ENCODE results near the gene NME8. TPM values are rescaled to one million over a fixed set of nuclear protein-coding genes. Genes with fewer than 3 reads are reported as not detected.

The NME8 gene
- total and polyA plus RNA-seq, 2 of the 4 experiments (the other 2 are of a cell fraction), result not detected

- H4K5ac ChIP-seq (ENCODE audit: low read depth, low read length), result no peak overlapping the region
- H3K4me2 ChIP-seq (ENCODE audit: low read depth, low read length), result no peak overlapping the region
- ATAC-seq (ENCODE audit: low read depth) (no peak), DNase-seq (no peak)
- no peak overlapping the region for H2AK5ac ChIP-seq (ENCODE audit: low read depth, low read length)
- no peak overlapping the region for H2BK120ac ChIP-seq (ENCODE audit: low read depth, low read length)
- no peak overlapping the region for H3K18ac ChIP-seq (ENCODE audit: low read depth, low read length)
- no peak overlapping the region for H4K91ac ChIP-seq (ENCODE audit: insufficient read depth, low read depth, low read length)
- H3K23ac ChIP-seq (ENCODE audit: low read depth, low read length), result no peak overlapping the region
- H2AFZ ChIP-seq (replicated peaks; ENCODE audit: low read length, poor library complexity), result no peak overlapping the region
- WGBS, 2 experiments (ENCODE audit: extremely low coverage in 2 of 2, insufficient read length in 1 of 2), result 45% methylated on average over 4 of the region's 12 CpGs; no CpG with 5 or more reads in 1 of the 2 experiments
- dilution Hi-C loops (cut with HindIII; ENCODE audit: low sequenced_read_pairs, unreplicated experiment), result no loop called here
- intact Hi-C loops (cut with micrococcal nuclease), result no loop called here
- H2BK20ac ChIP-seq (ENCODE audit: low read depth, low read length), result no peak overlapping the region
- H2AK9ac ChIP-seq (replicated peaks; ENCODE audit: low read depth, low read length, poor library complexity), result no peak overlapping the region
- H3K9ac ChIP-seq (ENCODE audit: low read depth, low read length), result no peak overlapping the region
- TF ChIP-seq NFE2L2 (IDR thresholded peaks at IDR 0.05; ENCODE audit: low read depth, low read length) (no peak), POLR2A (IDR thresholded peaks at IDR 0.05; ENCODE audit: low read depth, low read length) (no peak), ELK1 (IDR thresholded peaks at IDR 0.05; ENCODE audit: borderline replicate concordance, low read depth, low read length) (no peak), RAD21 (IDR thresholded peaks at IDR 0.05; ENCODE audit: low read length) (no peak), USF2 (IDR thresholded peaks at IDR 0.05; ENCODE audit: low read depth, low read length) (no peak), MAZ (IDR thresholded peaks at IDR 0.05; ENCODE audit: borderline replicate concordance, low read depth, low read length) (no peak), BHLHE40 (IDR thresholded peaks at IDR 0.05; ENCODE audit: low read depth, low read length) (no peak), CEBPB (IDR thresholded peaks at IDR 0.05; ENCODE audit: low read depth, low read length) (no peak), CHD1 (IDR thresholded peaks at IDR 0.05; ENCODE audit: low read depth, low read length) (no peak), SMC3 (IDR thresholded peaks at IDR 0.05; ENCODE audit: low read depth, low read length) (no peak), MAFK (IDR thresholded peaks at IDR 0.05; ENCODE audit: low read depth, low read length) (no peak), RCOR1 (IDR thresholded peaks at IDR 0.05; ENCODE audit: insufficient replicate concordance, low read length) (no peak), MXI1 (IDR thresholded peaks at IDR 0.05; ENCODE audit: borderline replicate concordance, low read depth, low read length) (no peak), FOS (IDR thresholded peaks at IDR 0.05; ENCODE audit: low read depth, low read length) (no peak), RFX5 (IDR thresholded peaks at IDR 0.05; ENCODE audit: low read depth, low read length) (no peak), CTCF (conservative IDR thresholded peaks at IDR 0.05; ENCODE audit: low read depth, low read length) (no peak)
- peaks cover 11% of the 10 kb centered on the region for H3K9me3 ChIP-seq (ENCODE audit: control insufficient read depth, insufficient read depth, low read length)
- no peak overlapping the region for H3K4me3 ChIP-seq (ENCODE audit: insufficient read depth, low read depth, low read length)
- no peak overlapping the region for H3K56ac ChIP-seq (ENCODE audit: extremely low read depth, insufficient read depth, low read length)
- no peaks in the 10 kb centered on the region for H3K4me1 ChIP-seq (ENCODE audit: control insufficient read depth, insufficient read depth, low read length)
- H4K20me1 ChIP-seq (ENCODE audit: insufficient read depth, low read length), result no peaks in the 10 kb centered on the region
- BruUV-seq (replicated peaks), result no TSS peak
- no peak overlapping the region for H2BK5ac ChIP-seq (ENCODE audit: low read depth, low read length, poor library complexity, severe bottlenecking)
- no peaks in the 10 kb centered on the region for H3K36me3 ChIP-seq (ENCODE audit: control insufficient read depth, insufficient read depth, low read length)
- H3K27me3 ChIP-seq (ENCODE audit: control insufficient read depth, insufficient read depth, low read length), result no peaks in the 10 kb centered on the region
- no peak overlapping the region for H3K27ac ChIP-seq (ENCODE audit: insufficient read depth, low read length)
- no peak overlapping the region for H3K4ac ChIP-seq (ENCODE audit: low read depth, low read length)
- no peak overlapping the region for H4K8ac ChIP-seq (ENCODE audit: low read depth in 2 of 2, low read length in 2 of 2)
- no peaks in the 10 kb centered on the region for H3K79me1 ChIP-seq (ENCODE audit: low read depth in 1 of 2, low read length in 2 of 2)
- no peak overlapping the region for H2BK15ac ChIP-seq (ENCODE audit: low read depth, low read length)
- H3K14ac ChIP-seq (replicated peaks; ENCODE audit: low read depth, low read length), result no peak overlapping the region
- in situ Hi-C loops (cut with MboI; ENCODE audit: low sequenced_read_pairs), result no loop called here
- no peaks in the 10 kb centered on the region for H3K9me1 ChIP-seq (ENCODE audit: insufficient read depth, low read length)
- POLR2A ChIA-PET (ENCODE audit: unreplicated experiment), result no interaction called here
- CTCF ChIA-PET, result no interaction called here
Measured at GRCh38 chr7:37942934-37943610, 94.7 kb downstream of the NME8 start.

Measured in IMR-90 (cell line).